Measurements from ENCODE around the gene C1QTNF6.

C1QTNF6 gene

DNA sequence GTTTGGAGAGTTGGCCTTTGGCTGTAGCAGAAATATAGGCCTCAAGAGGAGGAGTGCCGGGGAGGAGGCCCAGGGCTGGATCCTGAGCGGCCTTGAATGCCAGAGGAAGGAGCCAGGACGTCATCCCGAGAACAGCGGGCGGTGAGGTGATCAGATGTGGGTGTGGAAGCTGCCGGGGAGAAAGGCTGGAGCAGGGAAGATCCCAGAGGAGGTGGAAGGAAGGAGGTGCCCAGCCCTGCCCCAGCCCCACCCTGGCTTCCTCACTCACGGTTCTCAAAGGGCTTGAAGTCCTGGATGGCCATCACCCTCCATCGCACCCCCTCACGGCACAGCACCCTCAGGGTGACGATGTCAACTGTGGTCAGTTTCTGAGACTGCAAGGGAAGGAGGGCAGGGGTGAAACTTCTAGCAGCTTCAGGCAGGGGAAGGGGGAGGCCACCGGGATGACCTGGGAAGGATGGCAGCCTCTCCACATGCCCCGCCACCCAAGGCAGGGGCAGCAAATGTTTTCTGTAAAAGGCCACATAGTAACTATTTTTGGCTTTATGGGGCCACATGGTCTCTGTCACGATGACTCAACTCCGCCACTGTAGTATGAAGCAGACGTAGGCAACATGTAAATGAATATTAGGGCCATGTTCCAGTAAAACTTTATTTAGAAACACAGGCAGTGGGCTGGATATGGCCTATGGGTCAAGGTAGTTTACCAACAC lies 49.0 kb downstream of the C1QTNF6 start:
- no peak for DNase-seq

DNA sequence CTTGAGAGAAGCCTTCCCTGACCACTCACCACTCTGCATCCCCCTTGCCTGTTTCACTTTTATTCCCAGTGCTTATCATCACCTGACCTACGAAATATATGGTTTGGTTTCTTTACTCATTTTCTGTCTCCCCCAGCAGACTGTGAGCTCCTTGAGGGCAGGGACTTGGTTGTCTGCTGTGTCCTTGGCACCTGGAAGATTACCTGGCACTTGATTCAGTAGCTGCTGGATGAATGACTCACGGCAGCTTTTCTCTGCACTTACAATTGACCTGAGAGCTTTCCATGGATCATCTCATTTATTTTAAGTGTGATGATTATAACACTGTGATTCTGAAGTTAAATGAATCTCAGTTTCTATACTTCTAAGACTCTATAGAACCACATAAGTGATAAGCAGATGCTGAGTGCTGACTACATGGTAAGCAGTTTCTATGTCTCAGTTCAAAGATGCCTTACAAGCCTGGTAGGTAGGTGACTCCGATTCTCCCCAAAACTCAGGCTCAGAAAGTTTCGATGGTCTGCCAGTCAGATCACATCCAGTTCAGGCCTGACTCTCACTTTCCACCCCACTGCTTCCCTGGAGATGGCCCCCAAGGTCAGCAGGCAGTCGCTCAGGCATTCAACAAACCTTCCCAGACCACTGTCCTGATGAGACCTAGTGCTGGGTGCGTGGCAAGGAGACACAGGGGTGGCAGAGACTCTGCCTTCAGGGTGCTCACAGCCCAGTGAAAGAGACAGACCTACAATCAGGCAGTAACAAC lies 50.0 kb downstream of the C1QTNF6 start:
- DNase-seq = no peak

DNA sequence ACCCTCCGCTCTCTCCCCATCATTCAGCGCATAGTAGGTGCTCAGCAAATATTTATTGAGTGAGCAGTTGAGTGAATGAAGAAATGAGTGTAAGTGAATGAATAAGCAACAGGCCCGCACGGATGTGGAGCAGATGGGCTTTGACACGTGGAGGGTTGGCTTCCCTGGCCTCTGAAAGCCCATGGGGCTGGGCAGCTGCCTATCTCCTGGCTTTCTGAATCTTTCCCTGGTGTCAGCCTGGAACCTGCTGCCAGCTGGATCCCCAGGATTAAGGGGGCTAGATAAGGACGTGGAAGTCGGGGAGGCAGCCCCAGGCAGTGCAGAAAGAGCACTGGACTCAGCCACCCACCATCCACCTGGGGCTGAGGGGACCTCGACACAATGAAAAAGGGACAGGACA lies 50.9 kb downstream of the C1QTNF6 start:
- no peak for DNase-seq

DNA sequence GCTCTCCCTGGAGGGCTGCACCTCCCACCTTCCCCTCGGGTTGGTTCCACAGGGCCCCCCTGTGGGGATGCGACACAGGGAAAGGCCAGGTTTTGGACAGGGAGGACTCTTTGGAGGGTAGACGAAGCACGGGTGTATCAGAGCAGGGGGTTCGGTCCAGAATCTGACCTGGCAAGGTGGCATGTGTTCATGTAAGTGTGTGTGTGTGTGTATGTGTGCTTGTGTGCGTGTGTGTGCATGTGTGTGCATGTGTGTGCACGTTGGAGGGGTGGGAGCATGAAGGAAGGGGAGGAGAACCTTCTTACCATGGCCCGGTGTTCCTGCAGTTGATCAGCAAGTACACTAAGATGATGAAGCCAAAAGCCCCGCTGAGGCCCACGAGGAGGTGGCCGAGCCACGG lies 53.0 kb downstream of the C1QTNF6 start:
- no peak for DNase-seq

DNA sequence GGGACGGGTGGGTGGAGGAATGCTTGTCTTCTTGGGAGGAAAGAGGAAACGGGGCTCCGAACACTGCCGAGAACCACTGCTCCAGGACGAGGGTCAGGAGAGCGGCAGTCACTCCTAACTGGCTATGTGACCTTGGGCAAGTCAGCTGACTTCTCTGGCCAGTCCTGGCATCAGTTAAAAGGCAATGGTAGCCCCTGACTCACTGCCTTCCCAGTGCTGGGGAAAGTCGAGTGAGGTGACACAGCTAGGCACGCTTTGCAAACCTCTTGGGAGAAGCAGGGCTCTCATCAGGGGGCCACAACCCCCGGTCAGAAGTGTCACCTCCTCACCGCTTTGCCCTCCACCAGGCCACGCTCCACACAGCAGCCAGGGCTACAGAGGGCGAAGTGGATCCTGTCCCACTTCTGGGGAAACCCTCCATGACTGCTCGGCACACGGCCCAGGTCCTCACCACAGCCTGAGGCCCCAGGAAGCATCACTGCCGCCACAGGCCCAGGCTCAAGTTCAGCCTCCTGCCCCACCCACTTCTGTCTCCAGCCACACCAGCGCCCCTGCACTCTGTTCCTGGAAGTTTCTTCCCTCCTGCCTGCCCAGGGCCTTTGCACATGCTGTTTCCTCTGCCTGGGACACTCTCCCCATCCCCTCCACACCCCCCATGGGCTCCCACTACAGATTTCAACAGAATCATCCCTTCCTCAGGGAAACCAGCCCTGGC lies 54.6 kb downstream of the C1QTNF6 start:
- DNase-seq = no peak

DNA sequence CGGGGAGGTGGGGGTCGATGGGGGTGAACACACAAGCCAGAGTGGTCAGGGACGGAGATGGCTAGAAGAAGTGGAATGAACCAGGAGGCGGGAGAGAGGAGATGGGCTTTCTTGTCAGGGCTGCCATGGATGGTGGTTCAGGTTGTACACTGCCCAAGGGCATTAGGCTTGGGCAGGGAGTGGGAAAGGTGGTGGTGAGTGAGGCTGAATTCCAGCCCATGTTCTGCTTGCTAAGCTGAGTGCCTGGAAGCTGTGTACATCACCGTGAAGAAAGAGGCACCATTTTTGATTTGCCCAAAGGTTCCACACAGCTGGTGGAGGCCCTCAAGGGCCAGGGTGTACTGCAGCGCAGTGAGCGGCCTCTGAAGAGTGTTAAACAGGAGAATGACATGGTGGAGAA lies 55.3 kb downstream of the C1QTNF6 start:
- no peak for DNase-seq

Measured in T1000 (cell line).